HG02610 (cell line): ENCODE measurements around the gene ESYT2.
"Not testable (repeated sequence)": the region's sequence is repeated elsewhere in the genome, so short reads cannot be mapped to it uniquely, and the experiment has no call there.

ENCODE experiments used
- ATAC-seq: cut with Tn5 transposase; IDR thresholded peaks from one replicate; pipeline ENCODE4 v1.9.1; 2021; ENCODE audit warnings: mild to moderate bottlenecking, moderate library complexity; ENCODE audit not compliant: unreplicated experiment

ESYT2 gene

DNA sequence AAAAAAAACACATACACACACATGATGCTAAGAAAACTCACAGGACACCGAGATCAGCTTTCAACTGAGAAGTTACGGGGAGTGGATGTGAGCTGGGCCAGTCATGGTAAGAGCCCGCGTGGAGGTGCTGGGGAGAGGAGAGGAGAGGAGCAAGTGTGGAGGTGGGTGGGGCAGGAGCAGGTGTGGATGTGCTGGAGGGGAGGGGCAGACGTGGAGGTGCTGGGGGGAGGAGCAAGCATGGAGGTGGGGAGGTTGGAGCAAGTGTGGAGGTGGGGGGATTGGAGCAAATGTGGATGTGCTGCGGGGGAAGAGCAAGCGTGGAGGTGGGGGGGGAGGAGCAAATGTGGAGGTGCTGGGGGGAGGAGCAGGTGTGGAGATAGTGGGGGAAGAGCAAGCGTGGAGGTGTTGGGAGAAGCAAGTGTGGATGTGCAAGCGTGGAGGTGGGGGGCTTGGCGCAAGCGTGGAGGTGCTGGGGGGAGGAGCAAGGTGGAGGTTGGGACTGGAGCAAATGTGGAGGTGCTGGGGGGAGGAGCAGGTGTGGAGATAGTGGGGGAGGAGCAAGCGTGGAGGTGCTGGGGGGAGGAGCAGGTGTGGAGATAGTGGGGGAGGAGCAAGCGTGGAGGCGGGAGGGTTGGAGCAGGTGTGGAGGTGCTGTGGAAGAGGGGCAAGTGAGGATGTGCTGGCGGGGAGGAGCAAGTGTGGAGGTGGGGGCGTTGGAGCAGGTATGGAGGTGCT lies 100.2 kb downstream of the ESYT2 start:
- no peak for ATAC-seq

DNA sequence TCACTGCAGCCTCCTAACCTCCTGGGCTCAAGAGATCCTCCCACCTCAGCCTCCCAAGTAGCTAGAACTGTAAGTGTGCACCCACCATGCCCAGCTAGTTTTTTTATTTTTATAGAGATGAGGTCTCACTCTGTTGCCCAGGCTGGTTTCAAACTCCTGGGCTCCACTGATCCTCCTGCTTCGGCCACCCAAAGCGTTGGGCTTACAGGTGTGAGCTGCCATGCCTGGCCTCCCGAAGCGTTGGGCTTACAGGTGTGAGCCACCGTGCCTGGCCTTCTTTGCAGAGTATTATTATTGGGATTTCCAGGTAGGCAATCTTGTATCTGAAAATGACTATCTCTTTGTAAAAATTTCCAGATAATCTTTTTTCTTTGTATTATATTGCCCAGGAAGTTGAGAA lies 101.6 kb downstream of the ESYT2 start:
- no peak for ATAC-seq

DNA sequence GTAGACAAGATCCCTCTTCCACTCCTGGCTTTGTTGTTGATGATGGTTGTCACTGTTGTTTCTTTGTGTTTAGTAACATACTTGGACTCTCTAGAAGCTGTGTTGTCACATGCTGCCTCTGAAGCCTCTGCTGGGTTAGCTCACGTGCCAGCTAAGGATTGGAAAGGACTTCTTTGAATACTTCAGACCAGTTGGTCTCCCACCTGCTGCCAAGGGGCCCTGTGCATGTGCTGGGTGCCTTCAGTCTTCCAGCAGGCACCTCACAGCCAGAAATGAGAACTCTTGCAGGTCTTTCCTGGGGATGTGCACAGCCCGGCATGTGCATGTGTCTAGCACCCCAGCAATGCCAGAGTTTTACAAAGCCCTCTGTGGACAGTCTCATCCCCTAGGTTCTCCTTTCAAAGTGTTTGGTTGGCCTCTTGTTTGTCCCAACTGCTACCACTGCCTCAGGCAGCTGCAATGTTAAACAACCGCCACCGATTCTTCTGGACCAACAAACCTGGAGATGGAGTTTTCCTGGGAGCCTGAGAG lies 103.0 kb downstream of the ESYT2 start:
- no peak for ATAC-seq

DNA sequence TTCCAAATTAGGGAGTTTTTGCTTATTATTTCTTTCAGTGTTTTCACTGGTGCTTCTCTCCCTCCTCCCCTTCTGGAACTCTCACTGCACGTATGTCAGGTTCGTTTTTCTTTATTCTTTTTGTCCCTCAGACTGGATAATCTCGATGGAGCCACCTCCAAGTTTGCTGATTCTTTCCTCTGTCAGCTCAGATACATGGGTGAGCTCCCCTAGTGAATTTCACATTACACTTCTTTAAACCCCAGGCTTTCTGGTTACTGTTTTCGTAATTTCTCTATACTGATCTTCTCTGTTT lies 103.9 kb downstream of the ESYT2 start:
- ATAC-seq, result no peak

DNA sequence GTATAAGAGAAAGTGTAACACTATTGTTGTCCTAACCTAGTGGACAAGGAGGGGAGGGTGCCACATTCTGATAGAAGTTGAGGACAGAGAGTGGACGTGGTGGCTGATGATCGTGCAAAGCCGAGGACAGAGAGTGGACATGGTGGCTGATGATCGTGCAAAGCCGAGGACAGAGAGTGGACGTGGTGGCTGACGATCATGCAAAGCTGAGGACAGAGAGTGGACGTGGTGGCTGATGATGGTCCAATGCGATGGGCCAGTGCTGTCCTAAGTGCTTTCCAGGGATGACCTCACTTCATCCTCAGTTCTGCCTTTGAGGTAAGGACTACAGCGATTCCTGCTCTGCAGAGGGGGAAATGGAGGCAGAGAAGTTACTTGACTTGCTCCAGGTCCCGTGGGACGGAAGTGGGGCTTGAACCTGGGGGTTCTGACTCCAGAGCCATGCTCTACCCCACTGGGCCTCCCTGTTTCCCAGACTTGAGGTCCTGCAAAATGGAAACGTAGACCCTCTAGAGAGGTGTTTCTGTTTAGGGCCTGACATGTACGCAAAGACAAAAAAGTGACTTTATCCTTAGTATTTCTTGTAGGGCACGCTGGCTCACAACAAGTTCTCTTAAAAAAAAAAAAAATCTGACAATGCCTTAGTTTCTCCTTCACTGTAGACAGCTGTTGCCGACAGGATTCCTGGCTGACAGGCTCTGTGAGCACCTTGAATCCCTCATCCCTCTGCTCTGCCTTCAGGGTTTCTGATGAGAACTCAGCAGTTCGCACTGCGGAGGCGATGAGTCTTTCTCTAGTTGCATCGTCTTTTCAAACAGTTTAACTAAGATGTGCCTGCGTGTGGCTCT lies 104.4 kb downstream of the ESYT2 start:
- ATAC-seq, result no peak

DNA sequence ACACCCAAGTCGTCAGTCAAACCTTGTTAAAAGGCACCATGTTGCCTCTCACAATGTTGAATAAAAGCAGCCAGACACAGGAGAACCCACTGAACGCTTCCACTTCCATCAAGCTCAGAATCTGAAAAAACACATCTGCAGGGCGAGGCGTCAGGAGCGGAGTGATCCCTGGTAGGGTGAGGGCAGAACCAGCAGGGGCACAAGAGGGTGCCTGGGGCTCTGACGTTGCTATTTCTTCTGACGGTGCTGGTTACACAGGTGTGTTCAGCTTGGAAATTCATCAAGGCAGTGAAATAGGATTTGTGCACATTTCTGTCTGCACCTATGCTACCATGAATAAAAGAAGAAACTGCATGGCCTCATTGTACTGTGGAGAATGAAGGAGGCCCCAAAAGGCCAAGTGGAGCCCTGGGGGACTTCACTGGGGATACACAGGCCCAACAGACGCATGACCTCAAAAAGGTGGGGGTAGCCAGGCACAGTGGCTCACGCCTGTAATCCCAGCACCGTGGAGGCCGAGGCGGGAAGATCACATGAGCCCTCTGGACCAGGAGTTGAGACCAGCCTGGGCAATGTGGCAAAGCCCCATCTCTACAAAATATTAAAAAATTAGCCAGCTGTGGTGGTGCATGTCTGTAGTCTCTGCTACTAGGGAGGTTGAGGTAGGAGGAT lies 105.5 kb downstream of the ESYT2 start:
- no peak for ATAC-seq

DNA sequence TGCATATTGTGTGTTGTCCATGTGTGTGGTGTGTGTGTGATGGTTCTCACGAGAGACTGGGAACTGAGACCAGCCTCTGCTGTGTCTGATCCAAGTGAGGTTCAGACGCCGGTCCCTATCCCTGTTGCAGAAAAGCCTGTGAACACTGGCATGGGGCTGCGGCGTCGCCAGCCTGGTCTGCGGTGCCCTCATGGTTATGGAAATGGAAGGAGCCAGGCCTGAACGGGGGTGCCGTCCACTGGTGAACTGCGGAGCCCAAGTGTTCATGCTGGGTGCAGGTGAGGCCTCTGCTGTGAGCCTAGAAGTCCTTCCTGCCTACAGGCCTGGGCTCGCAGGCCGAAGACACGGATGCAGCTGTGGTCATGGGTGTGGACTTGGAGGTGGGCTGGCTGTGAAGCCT lies 106.0 kb downstream of the ESYT2 start:
- ATAC-seq, result no peak

DNA sequence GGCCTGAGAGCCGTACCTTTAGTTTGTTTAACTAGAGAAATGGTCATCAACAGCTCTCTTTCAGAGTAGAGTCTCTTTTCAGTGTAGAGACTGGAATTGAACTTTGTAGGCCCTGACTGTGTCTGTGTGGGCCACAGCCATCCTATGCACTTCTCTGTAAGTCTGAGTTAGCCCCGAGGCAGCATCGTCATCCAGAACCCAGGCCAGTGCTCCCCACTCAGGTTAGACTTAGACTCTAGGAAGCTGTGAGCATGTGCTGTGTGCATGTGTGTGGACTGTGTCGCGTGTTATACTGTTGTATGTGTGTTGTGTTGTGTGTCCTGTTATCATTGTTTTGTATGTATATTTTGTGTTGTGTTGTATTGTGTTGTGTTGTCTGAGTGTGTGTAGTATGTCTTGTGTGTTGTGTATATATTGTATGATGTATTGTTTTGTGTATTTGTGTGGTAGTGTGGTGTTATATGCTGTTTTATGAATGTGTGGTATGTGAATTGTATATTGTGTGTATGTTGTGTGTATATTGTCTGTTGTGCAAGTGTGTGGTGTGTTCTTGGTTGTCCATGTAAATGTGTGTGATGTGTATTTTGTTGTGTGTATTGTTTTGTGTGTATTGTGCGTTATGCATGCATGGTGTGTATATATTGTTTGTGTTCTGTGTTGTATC lies 106.6 kb downstream of the ESYT2 start:
- no peak for ATAC-seq

DNA sequence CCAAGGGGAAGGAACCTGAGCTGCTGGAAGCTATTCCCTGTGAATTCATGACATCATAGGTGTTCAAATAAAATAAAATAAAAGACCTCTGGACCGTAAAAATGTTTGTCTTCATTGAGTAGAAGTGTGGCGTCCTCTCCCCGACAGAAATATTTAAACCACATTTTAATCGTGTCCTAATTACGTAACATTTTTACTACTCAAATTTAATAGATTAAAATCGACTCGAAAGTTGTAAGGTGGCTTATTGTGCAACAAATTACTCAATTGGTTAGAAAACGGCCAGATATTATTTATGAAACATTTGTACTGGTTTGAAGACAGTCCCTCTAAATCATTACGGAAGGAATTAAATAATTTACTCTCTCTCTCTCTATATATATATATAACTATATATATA lies 109.2 kb downstream of the ESYT2 start:
- ATAC-seq, result no peak

DNA sequence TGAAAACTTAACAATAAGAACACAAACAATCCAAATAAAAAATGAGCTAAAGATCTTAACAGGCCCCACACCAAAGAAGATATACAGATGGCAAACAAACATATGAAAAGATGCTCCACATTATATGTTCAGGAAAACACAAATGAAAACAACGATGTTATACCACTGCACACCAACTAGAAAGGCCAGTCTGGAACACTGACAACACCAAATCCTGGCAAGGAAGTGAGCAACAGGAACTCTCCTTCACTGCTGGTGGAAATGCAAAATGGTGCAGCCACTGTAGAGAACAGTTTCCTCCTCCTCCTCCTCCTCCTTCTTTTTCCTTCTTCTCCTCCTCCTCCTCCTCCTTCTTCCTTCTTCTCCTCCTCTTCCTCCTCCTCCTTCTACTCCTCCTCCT lies 112.5 kb downstream of the ESYT2 start:
- no peak for ATAC-seq

DNA sequence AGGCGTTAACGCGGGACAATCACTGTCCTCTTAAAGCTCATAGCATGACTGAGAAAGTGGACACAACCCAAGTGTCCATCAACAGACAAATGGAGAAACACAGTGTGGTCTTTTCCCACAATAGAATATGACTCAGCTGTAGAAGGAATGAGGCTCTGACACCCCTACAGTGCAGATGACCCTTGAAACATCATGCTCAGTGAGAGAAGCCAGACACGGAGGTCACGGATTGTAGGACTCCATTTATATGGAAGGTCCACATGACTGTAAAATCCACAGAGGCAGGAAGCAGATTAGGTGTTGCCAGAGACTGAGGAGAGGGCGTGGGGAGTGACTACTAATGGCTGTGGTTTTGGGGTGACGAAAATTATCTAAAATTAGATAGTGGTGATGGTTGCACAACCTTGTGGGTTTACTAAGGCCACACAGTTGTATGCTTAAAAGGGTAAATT lies 118.6 kb downstream of the ESYT2 start:
- peak; percentile 66 for ATAC-seq

DNA sequence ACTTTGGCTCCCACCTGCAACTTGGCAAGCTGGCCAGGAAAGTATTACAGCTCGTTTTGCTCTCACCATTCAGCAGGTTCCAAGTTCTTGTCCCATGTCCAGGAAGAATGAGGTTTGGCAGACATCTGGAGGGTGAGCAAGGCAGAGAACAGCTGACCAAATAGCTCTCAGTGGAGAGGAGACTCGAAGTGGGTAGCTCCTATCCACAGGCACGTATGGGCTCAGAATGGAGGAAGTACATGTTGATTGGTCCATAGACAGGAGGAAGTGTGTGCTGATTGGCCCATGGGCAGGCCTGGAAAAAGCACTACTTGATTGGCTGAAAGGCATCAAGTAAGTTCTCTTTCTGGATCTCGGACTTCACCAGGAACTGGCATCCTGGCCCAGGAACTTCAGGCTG lies 121.7 kb downstream of the ESYT2 start:
- ATAC-seq, result no peak

DNA sequence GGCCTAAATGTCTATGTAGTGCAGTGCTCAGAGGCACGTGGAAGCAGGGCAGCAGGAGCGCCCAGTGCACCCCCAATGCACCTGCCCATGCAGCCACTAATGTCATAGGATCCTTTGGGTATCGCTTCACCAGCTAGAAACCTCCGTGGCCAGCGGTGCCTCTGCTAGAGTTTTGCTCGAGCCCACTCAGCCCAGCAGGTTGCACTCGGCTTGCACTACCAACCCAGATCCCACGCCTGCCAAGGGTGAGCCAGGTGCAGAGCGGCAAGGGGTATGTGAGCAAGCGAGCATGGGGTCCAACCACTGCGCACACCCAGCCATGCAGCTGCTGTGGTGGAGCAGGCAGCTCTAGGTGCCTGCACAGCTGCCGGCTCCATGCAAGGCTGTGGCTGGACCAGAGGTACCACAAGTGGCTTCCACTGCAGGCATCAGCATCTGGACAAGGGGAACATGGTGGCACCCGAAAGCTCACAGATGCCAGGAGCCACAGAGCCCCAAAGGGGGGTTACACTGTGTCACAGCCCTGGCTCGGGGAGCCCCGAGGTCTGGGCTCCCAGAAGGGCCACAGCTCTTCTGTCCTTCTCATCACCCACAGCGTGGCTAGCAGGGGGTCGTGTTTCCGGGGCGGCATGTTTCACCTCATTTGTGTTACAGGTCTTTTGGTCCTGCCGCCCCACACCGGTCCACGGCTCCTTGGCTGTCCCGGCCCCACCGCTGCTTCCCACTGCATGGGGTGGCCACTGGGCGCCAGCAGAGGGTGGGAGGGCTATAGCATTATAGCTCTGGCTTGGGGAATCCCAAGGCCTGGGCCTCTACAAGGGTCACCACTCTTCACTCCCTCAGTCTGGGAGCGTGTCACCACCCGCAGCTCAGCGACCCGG lies 122.4 kb downstream of the ESYT2 start:
- ATAC-seq, result no peak

DNA sequence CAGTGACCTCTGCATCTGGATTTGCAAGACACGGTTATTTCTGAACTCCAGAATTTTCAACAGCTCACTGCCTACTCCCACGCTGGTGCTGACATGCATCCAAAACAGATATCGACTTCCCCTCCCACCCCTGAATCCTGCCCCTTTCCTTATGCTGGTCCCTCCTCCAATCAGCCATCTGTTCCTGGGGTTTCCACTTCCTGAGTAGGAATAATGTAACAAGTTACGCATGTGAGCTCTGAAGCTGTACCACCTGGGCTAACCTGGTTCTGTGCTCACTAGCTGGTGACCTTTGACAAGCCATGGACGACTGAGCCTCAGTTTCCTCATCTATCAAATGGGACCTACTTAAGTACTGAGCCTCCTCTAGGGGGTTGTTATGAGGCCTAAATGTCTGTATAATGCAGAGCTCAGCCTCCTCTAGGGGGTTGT lies 123.0 kb downstream of the ESYT2 start:
- ATAC-seq, result no peak

DNA sequence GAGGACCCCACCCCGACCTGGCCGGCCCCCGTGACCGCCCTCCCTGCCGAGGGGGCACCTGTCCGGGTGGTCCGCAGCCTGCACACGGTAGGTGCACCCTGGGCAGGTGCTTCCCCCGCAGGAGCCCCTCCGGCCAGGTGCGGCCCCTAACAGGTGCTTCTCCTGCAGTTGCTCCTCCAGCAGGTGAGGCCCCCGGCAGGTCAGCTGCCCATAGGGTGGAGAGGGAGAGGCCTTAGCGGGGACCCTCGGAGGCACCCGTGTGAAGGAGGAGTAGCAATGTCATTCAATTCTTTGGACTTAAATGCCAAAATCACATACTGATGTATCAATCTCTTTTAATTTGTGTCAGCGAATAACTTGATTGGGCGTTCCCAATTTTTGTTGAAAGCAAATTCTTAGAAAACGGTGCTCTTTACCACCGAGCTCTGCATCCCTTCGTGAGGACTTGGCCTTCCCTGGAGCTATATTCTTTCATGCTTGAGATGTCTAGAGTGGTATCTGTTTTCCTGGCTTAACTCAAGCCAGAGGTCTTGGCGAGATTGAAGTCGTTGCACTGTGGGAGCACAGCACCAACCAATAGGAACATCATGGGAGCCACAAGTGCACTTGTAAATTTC lies 124.0 kb downstream of the ESYT2 start:
- ATAC-seq, result no peak

DNA sequence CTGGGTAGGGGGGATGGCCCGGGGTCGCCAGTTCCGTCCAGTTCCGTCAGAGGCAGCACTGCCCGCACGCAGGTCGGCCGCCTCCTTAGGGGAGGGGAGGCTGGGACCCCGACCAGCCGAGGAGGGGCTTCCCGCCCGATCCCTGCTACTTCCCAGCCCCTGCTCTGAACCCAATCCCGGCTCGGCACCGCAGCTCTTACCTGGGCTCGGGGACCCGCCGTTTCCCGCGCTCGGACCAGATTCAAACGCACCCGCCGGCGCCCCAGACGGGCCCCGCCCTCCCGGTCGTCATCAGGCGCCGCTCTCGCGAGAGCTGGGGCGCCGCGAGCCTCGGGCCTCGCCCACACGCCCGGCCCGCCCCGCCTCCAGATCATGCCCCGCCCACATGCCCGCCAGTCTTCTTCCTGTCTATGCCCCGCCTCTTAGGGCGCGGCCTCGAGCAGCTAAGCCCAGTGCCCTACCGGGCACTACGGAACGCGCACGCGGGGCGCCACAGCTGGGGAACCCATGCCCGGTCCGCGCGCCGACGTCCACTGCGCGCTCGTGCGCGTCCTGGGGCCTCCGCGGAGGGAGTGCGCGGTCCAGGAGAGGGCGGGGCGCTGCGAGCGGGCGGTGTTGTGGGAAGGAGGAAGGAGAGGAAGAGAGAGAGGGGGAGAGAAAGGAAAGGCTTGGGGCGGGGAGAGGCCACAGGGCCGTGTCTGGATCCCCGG lies 124.6 kb downstream of the ESYT2 start, which contains the start of gene NCAPG2:
TSS of gene NCAPG2 (minus strand) at position 281 of the 710 bp plus-strand sequence. CDS start 2,905 bp downstream, outside the sequence.
- peak; percentile 97 for ATAC-seq

DNA sequence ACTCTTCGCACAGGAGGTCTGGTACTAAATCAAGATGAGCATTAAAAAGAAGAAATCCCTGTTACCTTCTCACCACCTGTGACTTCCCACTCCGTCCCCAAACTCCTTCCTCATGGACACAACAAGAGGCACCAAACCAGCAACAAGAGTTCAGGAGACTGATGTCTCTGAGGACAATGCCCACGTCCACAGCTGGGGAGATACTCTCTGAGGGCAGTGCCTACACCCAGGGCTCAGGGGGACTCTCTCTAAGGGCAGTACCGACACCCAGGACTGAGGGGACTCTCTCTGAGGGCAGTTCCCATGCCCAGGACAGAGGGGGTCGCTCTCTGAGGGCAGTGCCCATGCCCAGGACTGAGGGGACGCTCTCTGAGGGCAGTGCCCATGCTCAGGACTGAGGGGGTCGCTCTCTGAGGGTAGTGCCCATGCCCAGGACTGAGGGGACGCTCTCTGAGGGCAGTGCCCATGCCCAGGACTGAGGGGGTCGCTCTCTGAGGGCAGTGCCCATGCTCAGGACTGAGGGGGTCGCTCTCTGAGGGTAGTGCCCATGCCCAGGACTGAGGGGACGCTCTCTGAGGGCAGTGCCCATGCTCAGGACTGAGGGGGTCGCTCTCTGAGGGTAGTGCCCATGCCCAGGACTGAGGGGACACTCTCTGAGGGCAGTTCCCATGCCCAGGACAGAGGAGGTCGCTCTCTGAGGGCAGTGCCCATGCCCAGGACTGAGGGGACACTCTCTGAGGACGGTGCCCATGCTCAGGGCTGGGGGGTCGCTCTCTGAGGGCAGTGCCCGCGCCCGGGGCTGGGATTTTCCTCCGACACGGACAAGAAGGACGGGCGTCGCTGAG lies 125.4 kb downstream of the ESYT2 start:
- not testable (repeated sequence) for ATAC-seq

DNA sequence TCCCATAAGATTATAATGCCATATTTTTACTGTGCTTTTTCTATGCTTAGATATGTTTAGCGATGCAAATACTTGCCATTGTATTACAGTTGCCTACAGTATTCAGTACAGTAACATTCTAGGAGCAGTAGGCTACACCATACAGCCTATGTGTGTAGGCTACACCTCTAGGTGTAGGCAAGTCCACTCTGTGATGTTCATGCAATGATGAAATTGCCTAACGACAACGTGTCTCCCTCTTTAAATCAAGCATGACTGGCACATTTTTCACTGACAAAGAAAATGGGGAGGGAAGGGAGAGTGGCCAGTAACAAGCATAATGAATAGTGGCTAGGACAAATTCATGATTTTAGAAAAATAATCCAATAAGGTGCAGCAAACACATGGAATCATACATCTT lies 126.4 kb downstream of the ESYT2 start:
- no peak for ATAC-seq
